ENCODE measurements around the gene CLECL1.
A peak's percentile ranks its signal among the peaks of the same experiment; 100 is the strongest.
"Not testable (repeated sequence)": the region's sequence is repeated elsewhere in the genome, so short reads cannot be mapped to it uniquely, and the experiment has no call there.

The CLECL1 gene

GRCh38 chr12:9750276-9751203, 17.6 kb upstream of the CLECL1 start:
- no peak overlapping the region for H3K27ac ChIP-seq (ENCODE audit: low read length)
- H3K9ac ChIP-seq (ENCODE audit: low read length), result no peak overlapping the region
- peak overlapping the region; percentile 30 for H3K4me3 ChIP-seq (ENCODE audit: low read length)
- H3K27me3 ChIP-seq (ENCODE audit: control insufficient read depth, insufficient read depth, low read length), result no peaks in the 10 kb centered on the region
- H3K4me1 ChIP-seq (ENCODE audit: control insufficient read depth, low read depth, low read length), result no peaks in the 10 kb centered on the region
- H3K36me3 ChIP-seq (ENCODE audit: control insufficient read depth, low read depth, low read length), result no peaks in the 10 kb centered on the region
- no peaks in the 10 kb centered on the region for H3K9me3 ChIP-seq (ENCODE audit: control insufficient read depth, low read depth, low read length)

- H3K9me3 ChIP-seq (ENCODE audit: control insufficient read depth, low read depth, low read length), result no peaks in the 10 kb centered on the region
- H3K36me3 ChIP-seq (ENCODE audit: control insufficient read depth, low read depth, low read length), result no peaks in the 10 kb centered on the region
- no peak overlapping the region for H3K4me3 ChIP-seq (ENCODE audit: low read length)
- H3K27ac ChIP-seq (ENCODE audit: low read length), result no peak overlapping the region
- H3K4me1 ChIP-seq (ENCODE audit: control insufficient read depth, low read depth, low read length), result no peaks in the 10 kb centered on the region
- no peak overlapping the region for H3K9ac ChIP-seq (ENCODE audit: low read length)
- H3K27me3 ChIP-seq (ENCODE audit: control insufficient read depth, insufficient read depth, low read length), result no peaks in the 10 kb centered on the region
Measured at GRCh38 chr12:9749640-9750039, 16.7 kb upstream of the CLECL1 start.

- Histone ChIP-seq H3K36me3 (ENCODE audit: control insufficient read depth, low read depth, low read length) (no peaks in the 10 kb centered on the region), H3K27ac (ENCODE audit: low read length) (no peak overlapping the region), H3K4me3 (ENCODE audit: low read length) (no peak overlapping the region), H3K9me3 (ENCODE audit: control insufficient read depth, low read depth, low read length) (no peaks in the 10 kb centered on the region), H3K4me1 (ENCODE audit: control insufficient read depth, low read depth, low read length) (no peaks in the 10 kb centered on the region), H3K27me3 (ENCODE audit: control insufficient read depth, insufficient read depth, low read length) (no peaks in the 10 kb centered on the region), H3K9ac (ENCODE audit: low read length) (no peak overlapping the region)
Measured at GRCh38 chr12:9745199-9745598, 12.3 kb upstream of the CLECL1 start.

- Histone ChIP-seq H3K27ac (ENCODE audit: low read length) (no peak overlapping the region), H3K9ac (ENCODE audit: low read length) (no peak overlapping the region), H3K27me3 (ENCODE audit: control insufficient read depth, insufficient read depth, low read length) (no peaks in the 10 kb centered on the region), H3K9me3 (ENCODE audit: control insufficient read depth, low read depth, low read length) (no peaks in the 10 kb centered on the region), H3K4me1 (ENCODE audit: control insufficient read depth, low read depth, low read length) (no peaks in the 10 kb centered on the region), H3K36me3 (ENCODE audit: control insufficient read depth, low read depth, low read length) (no peaks in the 10 kb centered on the region), H3K4me3 (ENCODE audit: low read length) (no peak overlapping the region)
Measured at GRCh38 chr12:9742661-9743060, 9.8 kb upstream of the CLECL1 start.

GRCh38 chr12:9741726-9742125, 8.8 kb upstream of the CLECL1 start:
- H3K9me3 ChIP-seq (ENCODE audit: control insufficient read depth, low read depth, low read length), result no peaks in the 10 kb centered on the region
- no peaks in the 10 kb centered on the region for H3K4me1 ChIP-seq (ENCODE audit: control insufficient read depth, low read depth, low read length)
- no peak overlapping the region for H3K27ac ChIP-seq (ENCODE audit: low read length)
- H3K9ac ChIP-seq (ENCODE audit: low read length), result no peak overlapping the region
- H3K4me3 ChIP-seq (ENCODE audit: low read length), result no peak overlapping the region
- no peaks in the 10 kb centered on the region for H3K27me3 ChIP-seq (ENCODE audit: control insufficient read depth, insufficient read depth, low read length)
- no peaks in the 10 kb centered on the region for H3K36me3 ChIP-seq (ENCODE audit: control insufficient read depth, low read depth, low read length)

GRCh38 chr12:9740106-9740750, 7.3 kb upstream of the CLECL1 start:
- no peak overlapping the region for H3K27ac ChIP-seq (ENCODE audit: low read length)
- no peaks in the 10 kb centered on the region for H3K36me3 ChIP-seq (ENCODE audit: control insufficient read depth, low read depth, low read length)
- H3K27me3 ChIP-seq (ENCODE audit: control insufficient read depth, insufficient read depth, low read length), result no peaks in the 10 kb centered on the region
- no peak overlapping the region for H3K4me3 ChIP-seq (ENCODE audit: low read length)
- no peaks in the 10 kb centered on the region for H3K9me3 ChIP-seq (ENCODE audit: control insufficient read depth, low read depth, low read length)
- H3K4me1 ChIP-seq (ENCODE audit: control insufficient read depth, low read depth, low read length), result no peaks in the 10 kb centered on the region
- no peak overlapping the region for H3K9ac ChIP-seq (ENCODE audit: low read length)

GRCh38 chr12:9739404-9740105, 6.7 kb upstream of the CLECL1 start:
- H3K36me3 ChIP-seq (ENCODE audit: control insufficient read depth, low read depth, low read length); H3K9me3 ChIP-seq (ENCODE audit: control insufficient read depth, low read depth, low read length); H3K4me3 ChIP-seq (ENCODE audit: low read length); H3K4me1 ChIP-seq (ENCODE audit: control insufficient read depth, low read depth, low read length); H3K9ac ChIP-seq (ENCODE audit: low read length); H3K27me3 ChIP-seq (ENCODE audit: control insufficient read depth, insufficient read depth, low read length); H3K27ac ChIP-seq (ENCODE audit: low read length): not testable (repeated sequence)

- H3K27ac ChIP-seq (ENCODE audit: low read length); H3K9ac ChIP-seq (ENCODE audit: low read length); H3K27me3 ChIP-seq (ENCODE audit: control insufficient read depth, insufficient read depth, low read length); H3K9me3 ChIP-seq (ENCODE audit: control insufficient read depth, low read depth, low read length); H3K4me1 ChIP-seq (ENCODE audit: control insufficient read depth, low read depth, low read length); H3K36me3 ChIP-seq (ENCODE audit: control insufficient read depth, low read depth, low read length); H3K4me3 ChIP-seq (ENCODE audit: low read length): not testable (repeated sequence)
Measured at GRCh38 chr12:9738905-9739304, 6.0 kb upstream of the CLECL1 start.

- Histone ChIP-seq H3K9me3 (ENCODE audit: control insufficient read depth, low read depth, low read length) (no peaks in the 10 kb centered on the region), H3K4me3 (ENCODE audit: low read length) (no peak overlapping the region), H3K4me1 (ENCODE audit: control insufficient read depth, low read depth, low read length) (no peaks in the 10 kb centered on the region), H3K9ac (ENCODE audit: low read length) (no peak overlapping the region), H3K27ac (ENCODE audit: low read length) (no peak overlapping the region), H3K36me3 (ENCODE audit: control insufficient read depth, low read depth, low read length) (no peaks in the 10 kb centered on the region), H3K27me3 (ENCODE audit: control insufficient read depth, insufficient read depth, low read length) (no peaks in the 10 kb centered on the region)
Measured at GRCh38 chr12:9736936-9737705, 4.2 kb upstream of the CLECL1 start.

- Histone ChIP-seq H3K4me1 (ENCODE audit: control insufficient read depth, low read depth, low read length) (no peaks in the 10 kb centered on the region), H3K4me3 (ENCODE audit: low read length) (no peak overlapping the region), H3K36me3 (ENCODE audit: control insufficient read depth, low read depth, low read length) (no peaks in the 10 kb centered on the region), H3K27me3 (ENCODE audit: control insufficient read depth, insufficient read depth, low read length) (no peaks in the 10 kb centered on the region), H3K9me3 (ENCODE audit: control insufficient read depth, low read depth, low read length) (no peaks in the 10 kb centered on the region), H3K27ac (ENCODE audit: low read length) (no peak overlapping the region), H3K9ac (ENCODE audit: low read length) (no peak overlapping the region)
Measured at GRCh38 chr12:9735601-9736000, 2.7 kb upstream of the CLECL1 start.

- Histone ChIP-seq H3K4me3 (ENCODE audit: low read length) (no peak overlapping the region), H3K27ac (ENCODE audit: low read length) (no peak overlapping the region), H3K4me1 (ENCODE audit: control insufficient read depth, low read depth, low read length) (no peaks in the 10 kb centered on the region)
Measured at GRCh38 chr12:9731797-9732196, 1.1 kb downstream of the CLECL1 start.

More at GRCh38 chr12:9731797-9732196, 1.1 kb downstream of the CLECL1 start:
- Histone ChIP-seq H3K36me3 (ENCODE audit: control insufficient read depth, low read depth, low read length) (no peaks in the 10 kb centered on the region), H3K9ac (ENCODE audit: low read length) (no peak overlapping the region), H3K9me3 (ENCODE audit: control insufficient read depth, low read depth, low read length) (no peaks in the 10 kb centered on the region), H3K27me3 (ENCODE audit: control insufficient read depth, insufficient read depth, low read length) (no peaks in the 10 kb centered on the region)

Data from iPS-18a (cell line).